Measurements from ENCODE around the gene CGRRF1.

The CGRRF1 gene

DNA sequence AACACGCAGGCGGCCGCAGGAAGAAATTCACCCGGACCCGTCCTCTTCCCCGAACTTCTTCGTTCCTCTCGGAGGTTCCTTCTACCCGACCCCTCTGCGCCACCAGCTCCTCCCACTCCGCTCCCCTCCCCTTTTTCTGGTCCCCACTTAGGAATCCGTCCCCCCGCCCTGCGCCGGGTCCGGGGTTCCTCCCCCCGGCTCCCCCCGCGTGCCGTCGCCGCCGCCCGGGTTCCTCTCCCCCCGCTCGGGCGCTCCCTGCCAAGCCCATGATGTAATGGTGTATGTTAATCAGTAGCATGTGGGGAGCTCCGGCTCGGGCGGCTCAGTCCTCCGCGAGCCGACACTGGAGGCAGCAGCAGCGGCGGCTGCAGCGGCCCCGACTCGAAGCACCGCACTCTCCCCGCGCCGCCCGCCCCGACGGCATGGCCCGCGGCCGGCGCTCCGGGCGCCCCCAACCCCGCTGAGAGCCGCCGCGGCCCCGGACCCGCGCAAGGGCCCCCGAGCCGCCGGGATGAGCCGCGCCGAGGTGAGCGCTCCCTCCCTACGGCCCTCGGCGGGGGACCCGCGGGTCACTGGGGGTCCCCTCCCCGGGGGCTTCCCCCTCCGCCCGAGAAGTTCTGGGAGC is 56.2 kb downstream of the CGRRF1 start:
- Histone ChIP-seq H3K27ac (ENCODE audit: extremely low read depth, low read depth, low read length) (peak overlapping the region; percentile 77), H3K4me1 (ENCODE audit: control insufficient read depth, insufficient read depth, low read length) (peaks cover 5% of the 10 kb centered on the region; the same call in 1 of the 2 replicates), H3K9me3 (ENCODE audit: control insufficient read depth, insufficient read depth, low read depth, low read length) (no peaks in the 10 kb centered on the region), H3K4me3 (ENCODE audit: low read depth, low read length) (peak overlapping the region; percentile 77), H3K36me3 (ENCODE audit: control insufficient read depth in 2 of 2, insufficient read depth in 1 of 2, low read length in 2 of 2) (no peaks in the 10 kb centered on the region)
- POLR2A ChIA-PET, result interaction anchor here (0.5 to 2.7 kb wide), 27 partner anchors 8 to 461 kb away, joined by 3 to 23 read pairs (median 4); partner anchors contain the start of genes CDKN3, CGRRF1, SOCS4 and WDHD1
- CTCF ChIA-PET, result interaction anchor here (0.6 to 3.0 kb wide), 11 partner anchors 25 to 314 kb away, joined by 3 to 41 read pairs (median 3); no protein-coding TSS in a partner anchor
- TF ChIP-seq PRDM4 (tag by site-specific recombination; IDR thresholded peaks at IDR 0.05) (peak; percentile 46; the same call in 1 of the 2 replicates), GLIS2 (tag by site-specific recombination; IDR thresholded peaks at IDR 0.05) (peak; percentile 69), ZNF423 (tag by site-specific recombination; IDR thresholded peaks at IDR 0.05) (no peak; the same call in 1 of the 2 replicates), KLF7 (tag by site-specific recombination; IDR thresholded peaks at IDR 0.05; ENCODE audit: borderline replicate concordance) (0 out of 2 replicates have a peak, but pooled peaks have one; percentile 47), ZEB2 (tag by site-specific recombination; IDR thresholded peaks at IDR 0.05) (peak; percentile 89), ZNF341 (tag by site-specific recombination; IDR thresholded peaks at IDR 0.05; ENCODE audit: low read depth) (peak; percentile 82), ZNF670 (tag by site-specific recombination; IDR thresholded peaks at IDR 0.05; ENCODE audit: low read depth) (no peak), ZNF76 (tag by site-specific recombination; IDR thresholded peaks at IDR 0.05; ENCODE audit: borderline replicate concordance, low read depth) (peak; percentile 15; the same call in 1 of the 2 replicates), PATZ1 (tag by site-specific recombination; IDR thresholded peaks at IDR 0.05) (peak; percentile 99), ZSCAN30 (tag by site-specific recombination; IDR thresholded peaks at IDR 0.05) (peak; percentile 15; the same call in 1 of the 2 replicates), MEIS1 (CRISPR knock-in tag; IDR thresholded peaks at IDR 0.05; ENCODE audit: borderline replicate concordance) (no peak), ZNF169 (tag by site-specific recombination; IDR thresholded peaks at IDR 0.05) (no peak), ZNF629 (tag by site-specific recombination; IDR thresholded peaks at IDR 0.05) (peak; percentile 77), ATF2 (tag by site-specific recombination; IDR thresholded peaks at IDR 0.05; ENCODE audit: low read depth) (peak; percentile 79), GLIS1 (tag by site-specific recombination; IDR thresholded peaks at IDR 0.05) (peak; percentile 61), OSR2 (tag by site-specific recombination; IDR thresholded peaks at IDR 0.05) (peak; percentile 34), BCL11A (tag by site-specific recombination; IDR thresholded peaks at IDR 0.05; ENCODE audit: low read depth) (peak; percentile 51; the same call in 1 of the 2 replicates)
- TF ChIP-seq, protein P1, sequence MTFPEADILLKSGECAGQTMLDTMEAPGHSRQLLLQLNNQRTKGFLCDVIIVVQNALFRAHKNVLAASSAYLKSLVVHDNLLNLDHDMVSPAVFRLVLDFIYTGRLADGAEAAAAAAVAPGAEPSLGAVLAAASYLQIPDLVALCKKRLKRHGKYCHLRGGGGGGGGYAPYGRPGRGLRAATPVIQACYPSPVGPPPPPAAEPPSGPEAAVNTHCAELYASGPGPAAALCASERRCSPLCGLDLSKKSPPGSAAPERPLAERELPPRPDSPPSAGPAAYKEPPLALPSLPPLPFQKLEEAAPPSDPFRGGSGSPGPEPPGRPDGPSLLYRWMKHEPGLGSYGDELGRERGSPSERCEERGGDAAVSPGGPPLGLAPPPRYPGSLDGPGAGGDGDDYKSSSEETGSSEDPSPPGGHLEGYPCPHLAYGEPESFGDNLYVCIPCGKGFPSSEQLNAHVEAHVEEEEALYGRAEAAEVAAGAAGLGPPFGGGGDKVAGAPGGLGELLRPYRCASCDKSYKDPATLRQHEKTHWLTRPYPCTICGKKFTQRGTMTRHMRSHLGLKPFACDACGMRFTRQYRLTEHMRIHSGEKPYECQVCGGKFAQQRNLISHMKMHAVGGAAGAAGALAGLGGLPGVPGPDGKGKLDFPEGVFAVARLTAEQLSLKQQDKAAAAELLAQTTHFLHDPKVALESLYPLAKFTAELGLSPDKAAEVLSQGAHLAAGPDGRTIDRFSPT (tag by site-specific recombination; IDR thresholded peaks at IDR 0.05), result peak; percentile 59
- TF ChIP-seq, protein P2, sequence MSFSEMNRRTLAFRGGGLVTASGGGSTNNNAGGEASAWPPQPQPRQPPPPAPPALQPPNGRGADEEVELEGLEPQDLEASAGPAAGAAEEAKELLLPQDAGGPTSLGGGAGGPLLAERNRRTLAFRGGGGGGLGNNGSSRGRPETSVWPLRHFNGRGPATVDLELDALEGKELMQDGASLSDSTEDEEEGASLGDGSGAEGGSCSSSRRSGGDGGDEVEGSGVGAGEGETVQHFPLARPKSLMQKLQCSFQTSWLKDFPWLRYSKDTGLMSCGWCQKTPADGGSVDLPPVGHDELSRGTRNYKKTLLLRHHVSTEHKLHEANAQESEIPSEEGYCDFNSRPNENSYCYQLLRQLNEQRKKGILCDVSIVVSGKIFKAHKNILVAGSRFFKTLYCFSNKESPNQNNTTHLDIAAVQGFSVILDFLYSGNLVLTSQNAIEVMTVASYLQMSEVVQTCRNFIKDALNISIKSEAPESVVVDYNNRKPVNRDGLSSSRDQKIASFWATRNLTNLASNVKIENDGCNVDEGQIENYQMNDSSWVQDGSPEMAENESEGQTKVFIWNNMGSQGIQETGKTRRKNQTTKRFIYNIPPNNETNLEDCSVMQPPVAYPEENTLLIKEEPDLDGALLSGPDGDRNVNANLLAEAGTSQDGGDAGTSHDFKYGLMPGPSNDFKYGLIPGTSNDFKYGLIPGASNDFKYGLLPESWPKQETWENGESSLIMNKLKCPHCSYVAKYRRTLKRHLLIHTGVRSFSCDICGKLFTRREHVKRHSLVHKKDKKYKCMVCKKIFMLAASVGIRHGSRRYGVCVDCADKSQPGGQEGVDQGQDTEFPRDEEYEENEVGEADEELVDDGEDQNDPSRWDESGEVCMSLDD (tag by site-specific recombination; IDR thresholded peaks at IDR 0.05), result peak; percentile 70
- TF ChIP-seq, protein P3, sequence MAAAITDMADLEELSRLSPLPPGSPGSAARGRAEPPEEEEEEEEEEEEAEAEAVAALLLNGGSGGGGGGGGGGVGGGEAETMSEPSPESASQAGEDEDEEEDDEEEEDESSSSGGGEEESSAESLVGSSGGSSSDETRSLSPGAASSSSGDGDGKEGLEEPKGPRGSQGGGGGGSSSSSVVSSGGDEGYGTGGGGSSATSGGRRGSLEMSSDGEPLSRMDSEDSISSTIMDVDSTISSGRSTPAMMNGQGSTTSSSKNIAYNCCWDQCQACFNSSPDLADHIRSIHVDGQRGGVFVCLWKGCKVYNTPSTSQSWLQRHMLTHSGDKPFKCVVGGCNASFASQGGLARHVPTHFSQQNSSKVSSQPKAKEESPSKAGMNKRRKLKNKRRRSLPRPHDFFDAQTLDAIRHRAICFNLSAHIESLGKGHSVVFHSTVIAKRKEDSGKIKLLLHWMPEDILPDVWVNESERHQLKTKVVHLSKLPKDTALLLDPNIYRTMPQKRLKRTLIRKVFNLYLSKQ (tag by site-specific recombination; IDR thresholded peaks at IDR 0.05; ENCODE audit: borderline replicate concordance), result no peak
- TF ChIP-seq, protein P4, sequence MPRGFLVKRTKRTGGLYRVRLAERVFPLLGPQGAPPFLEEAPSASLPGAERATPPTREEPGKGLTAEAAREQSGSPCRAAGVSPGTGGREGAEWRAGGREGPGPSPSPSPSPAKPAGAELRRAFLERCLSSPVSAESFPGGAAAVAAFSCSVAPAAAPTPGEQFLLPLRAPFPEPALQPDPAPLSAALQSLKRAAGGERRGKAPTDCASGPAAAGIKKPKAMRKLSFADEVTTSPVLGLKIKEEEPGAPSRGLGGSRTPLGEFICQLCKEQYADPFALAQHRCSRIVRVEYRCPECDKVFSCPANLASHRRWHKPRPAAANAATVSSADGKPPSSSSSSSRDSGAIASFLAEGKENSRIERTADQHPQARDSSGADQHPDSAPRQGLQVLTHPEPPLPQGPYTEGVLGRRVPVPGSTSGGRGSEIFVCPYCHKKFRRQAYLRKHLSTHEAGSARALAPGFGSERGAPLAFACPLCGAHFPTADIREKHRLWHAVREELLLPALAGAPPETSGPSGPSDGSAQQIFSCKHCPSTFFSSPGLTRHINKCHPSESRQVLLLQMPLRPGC (tag by site-specific recombination; IDR thresholded peaks at IDR 0.05), result 0 out of 2 replicates have a peak, but pooled peaks have one; percentile 12
